GM12801 (cell line): ENCODE results near the gene GSDME.

ENCODE experiments used
- CTCF ChIP-seq: IDR thresholded peaks from one replicate; pipeline ENCODE4 v1.5.1; 2011; ENCODE audit warnings: control low read depth; ENCODE audit not compliant: insufficient read length; ENCODE audit errors: extremely low read depth

GSDME gene

DNA sequence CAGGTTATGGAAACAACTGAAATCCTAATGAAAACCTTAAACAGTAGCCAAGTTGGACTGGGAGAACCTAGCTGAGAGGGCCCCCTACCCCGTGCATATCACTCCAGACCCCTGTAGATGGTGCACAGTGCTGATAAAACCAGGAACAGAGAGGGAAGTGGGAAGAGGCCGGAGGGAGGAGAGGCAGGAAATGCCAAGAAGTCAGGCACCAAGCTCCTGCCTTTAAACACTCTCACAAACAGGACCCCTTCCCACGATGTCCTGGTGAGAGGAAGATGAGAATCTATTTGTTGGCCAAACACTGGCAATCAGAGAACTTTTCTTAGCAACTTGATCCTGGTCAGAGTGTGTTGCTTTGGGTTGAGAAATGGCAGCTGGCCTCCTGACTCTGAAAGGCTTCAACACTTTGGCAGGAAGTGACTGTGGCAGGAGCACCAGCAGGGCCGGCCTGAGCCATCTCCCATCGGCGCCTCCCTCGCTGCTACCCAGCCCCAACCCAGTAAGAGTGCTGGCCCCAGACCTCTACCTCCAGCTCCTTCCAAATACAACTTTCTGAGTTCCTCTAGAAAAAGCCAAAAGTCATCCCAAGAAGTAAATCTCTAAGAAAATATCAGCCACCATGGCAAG lies 39.5 kb downstream of the GSDME start:
- TF ChIP-seq CTCF = no peak

GRCh38 chr7:24717247-24717622 lies 40.0 kb downstream of the GSDME start:
- TF ChIP-seq CTCF = no peak

DNA sequence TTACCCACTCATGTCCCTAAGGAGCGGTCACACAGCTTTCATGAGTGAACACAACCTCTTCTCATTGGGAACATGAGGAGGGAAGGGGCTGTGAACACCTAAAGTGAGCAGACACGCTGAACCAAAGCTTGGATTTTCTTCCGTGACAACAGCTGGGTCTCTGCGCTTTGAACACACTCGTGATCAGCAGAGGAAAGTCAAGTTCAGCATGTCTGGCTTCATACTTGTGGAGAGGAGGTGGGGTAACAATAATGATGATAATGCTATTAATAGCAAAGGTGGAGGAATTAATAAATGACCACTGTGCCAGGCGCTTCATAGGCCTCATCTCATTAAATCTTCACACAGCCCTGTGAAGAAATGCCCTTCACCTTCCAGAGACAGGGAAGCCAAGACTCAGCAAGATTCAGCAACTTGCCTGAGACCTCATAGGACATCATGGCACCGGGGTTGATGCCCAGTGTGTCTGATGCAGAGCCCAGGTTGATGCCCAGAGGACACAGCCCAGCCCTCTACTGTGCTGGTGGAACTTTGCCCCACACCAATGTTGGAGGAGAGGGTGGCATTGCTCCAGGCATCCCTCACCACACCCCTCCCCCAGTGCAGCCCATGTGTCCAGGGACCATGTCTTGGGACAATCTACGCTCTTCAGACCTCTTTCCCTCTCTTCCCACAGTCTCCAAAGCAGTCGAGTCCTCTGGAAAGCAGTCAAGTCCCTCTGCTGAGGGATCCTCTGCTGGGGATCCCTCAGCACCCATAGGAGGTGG lies 40.6 kb downstream of the GSDME start:
- TF ChIP-seq CTCF = no peak

- no peak for TF ChIP-seq CTCF
Observed at GRCh38 chr7:24715661-24716479, 41.4 kb downstream of the GSDME start.

DNA sequence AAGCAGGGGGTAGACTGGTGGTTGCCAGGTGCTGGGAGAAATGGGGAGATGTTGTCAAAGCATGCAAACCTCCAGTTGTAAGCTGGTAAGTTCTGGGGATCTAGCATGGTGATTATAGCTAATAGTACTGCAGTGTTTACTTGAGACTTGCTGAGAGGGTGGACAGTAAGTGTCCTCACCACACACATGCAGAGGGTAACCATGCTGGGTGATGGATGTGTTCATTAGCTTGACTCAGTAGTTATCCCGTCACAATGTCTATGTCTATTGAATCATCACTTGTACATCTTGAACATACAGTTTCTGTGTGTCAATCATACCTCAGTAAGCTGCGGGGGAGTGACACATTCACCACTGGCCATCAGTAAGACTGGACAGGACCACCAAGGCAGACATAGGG lies 42.1 kb downstream of the GSDME start:
- no peak for TF ChIP-seq CTCF

GRCh38 chr7:24714676-24715010 lies 42.6 kb downstream of the GSDME start:
- no peak for TF ChIP-seq CTCF

DNA sequence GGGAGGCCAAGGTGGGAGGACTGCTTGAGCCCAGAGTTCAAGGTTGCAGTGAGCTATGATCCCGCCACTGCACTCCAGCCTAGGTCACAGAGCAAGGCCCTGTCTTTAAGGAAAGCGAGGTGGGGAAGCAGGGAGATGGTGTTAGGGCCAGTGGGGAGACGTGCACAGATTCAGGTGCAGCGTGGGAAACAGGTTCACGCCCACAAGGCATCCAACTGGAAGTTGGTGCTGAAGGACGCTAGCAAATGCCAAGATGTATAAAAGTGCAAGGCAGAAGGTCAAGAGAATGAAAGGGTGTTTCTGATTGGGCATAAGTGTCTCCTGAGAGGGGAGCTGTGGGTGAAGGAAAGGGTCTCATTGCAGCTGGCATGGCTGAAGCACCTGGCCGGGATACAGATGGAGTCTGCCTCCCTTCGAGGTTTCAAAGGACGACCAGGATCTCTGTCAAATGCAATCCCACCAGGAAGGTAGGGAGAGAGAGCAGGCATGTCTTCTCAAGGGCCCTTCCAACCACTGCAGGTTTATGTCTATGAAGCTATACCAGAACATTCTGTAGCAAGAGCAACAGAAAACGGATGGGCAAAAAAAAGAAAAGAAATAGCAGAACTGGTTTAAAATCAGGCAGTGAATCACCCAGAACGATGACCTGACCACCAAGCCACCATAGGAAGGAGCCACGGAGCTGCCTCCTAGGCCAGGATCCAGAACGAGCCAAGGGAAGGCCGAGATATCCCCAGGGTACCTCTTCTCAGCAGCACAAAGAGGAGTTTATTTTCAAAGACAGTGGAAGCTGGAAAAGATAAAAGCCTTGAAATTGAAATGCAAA lies 43.2 kb downstream of the GSDME start:
- TF ChIP-seq CTCF = no peak
